Upper lobe of left lung (tissue), 6 donors: ENCODE data around the gene HMGN5. TPM values are rescaled to one million over a fixed set of nuclear protein-coding genes. Genes with fewer than 3 reads are reported as not detected.

Experiments used
- ATAC-seq, 2 donors: fragments of 200-7000 bp; cut with Tn5 transposase; one replicate each; pipeline ENCODE4 v1.9.1; 2022; ENCODE audit warnings: mild to moderate bottlenecking in 2 of 2, moderate library complexity in 2 of 2; ENCODE audit not compliant: low FRiP score in 2 of 2
- DNase-seq, 2 donors: peaks; one replicate each; pipeline ENCODE4 v3.0.0-alpha.2; 2019 to 2020
- H3K27ac ChIP-seq, 4 donors: fragments of 200-600 bp; sonication (generic); one replicate each; pipeline ENCODE4 v1.5.1; 2016 to 2019
- H3K27me3 ChIP-seq, 4 donors: fragments of 200-600 bp; sonication (generic); one replicate each; pipeline ENCODE4 v1.5.1; 2017 to 2019
- H3K36me3 ChIP-seq, 4 donors: fragments of 200-600 bp; sonication (generic); one replicate each; pipeline ENCODE4 v1.5.1; 2016 to 2019
- H3K4me1 ChIP-seq, 4 donors: fragments of 200-600 bp; sonication (generic); one replicate each; pipeline ENCODE4 v1.5.1; 2018 to 2019
- H3K4me3 ChIP-seq, 4 donors: fragments of 200-600 bp; sonication (generic); one replicate each; pipeline ENCODE4 v1.5.1; 2017 to 2019; ENCODE audit warnings: mild to moderate bottlenecking in 2 of 4, moderate library complexity in 1 of 4
- H3K9me3 ChIP-seq, 4 donors: fragments of 200-600 bp; sonication (generic); one replicate each; pipeline ENCODE4 v1.5.1; 2018 to 2019
- CTCF ChIP-seq, 6 experiments: fragments of 450-650 bp in 4 of 6; fragments of 200-600 bp in 2 of 6; sonication (generic) in 2 of 6; IDR thresholded peaks; one replicate each; pipeline ENCODE4 v1.5.1; 2016 to 2019; ENCODE audit warnings: antibody characterized with exemption in 6 of 6
- EP300 ChIP-seq, 4 donors: sonication (generic); formaldehyde crosslinking; IDR thresholded peaks; one replicate each; pipeline ENCODE4 v1.5.1; 2017; ENCODE audit warnings: antibody characterized with exemption in 4 of 4, control low read depth in 2 of 4
- POLR2A ChIP-seq, 4 donors: fragments of 450-650 bp; IDR thresholded peaks; one replicate each; pipeline ENCODE4 v1.5.1; 2016 to 2017; ENCODE audit warnings: antibody characterized with exemption in 4 of 4, mild to moderate bottlenecking in 2 of 4
- POLR2AphosphoS5 ChIP-seq, 2 donors: sonication (generic); formaldehyde crosslinking; IDR thresholded peaks; one replicate each; pipeline ENCODE4 v1.5.1; 2017; ENCODE audit warnings: antibody characterized with exemption in 2 of 2
- WGBS, 2 donors: methylation state at CpG; one replicate each; pipeline ENCODE4 v1.1.5; 2017 to 2018; 5-methylcytosine and 5-hydroxymethylcytosine counted together
- total RNA-seq, 6 donors: library from RNA; depleted of rRNA in 4 of 6; stranded (reverse); fragments of >200 nt in 4 of 6; gene quantifications; one replicate each; pipeline versions ENCODE4 v1.1.0 to v1.2.1, GENCODE V29; 2016 to 2021
- donor health status: DM: no; HTN: no; CAD: no; lungs with moderate emphysema.
- donor health status: DM: no; HTN: yes; CAD: no; lungs with severe emphysema.

HMGN5 gene, protein sequence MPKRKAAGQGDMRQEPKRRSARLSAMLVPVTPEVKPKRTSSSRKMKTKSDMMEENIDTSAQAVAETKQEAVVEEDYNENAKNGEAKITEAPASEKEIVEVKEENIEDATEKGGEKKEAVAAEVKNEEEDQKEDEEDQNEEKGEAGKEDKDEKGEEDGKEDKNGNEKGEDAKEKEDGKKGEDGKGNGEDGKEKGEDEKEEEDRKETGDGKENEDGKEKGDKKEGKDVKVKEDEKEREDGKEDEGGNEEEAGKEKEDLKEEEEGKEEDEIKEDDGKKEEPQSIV
- total RNA-seq: 1 to 10 TPM in 5 of 6 donors, not detected in 1; 2.2 to 8.9 (median 5.8) TPM

DNA sequence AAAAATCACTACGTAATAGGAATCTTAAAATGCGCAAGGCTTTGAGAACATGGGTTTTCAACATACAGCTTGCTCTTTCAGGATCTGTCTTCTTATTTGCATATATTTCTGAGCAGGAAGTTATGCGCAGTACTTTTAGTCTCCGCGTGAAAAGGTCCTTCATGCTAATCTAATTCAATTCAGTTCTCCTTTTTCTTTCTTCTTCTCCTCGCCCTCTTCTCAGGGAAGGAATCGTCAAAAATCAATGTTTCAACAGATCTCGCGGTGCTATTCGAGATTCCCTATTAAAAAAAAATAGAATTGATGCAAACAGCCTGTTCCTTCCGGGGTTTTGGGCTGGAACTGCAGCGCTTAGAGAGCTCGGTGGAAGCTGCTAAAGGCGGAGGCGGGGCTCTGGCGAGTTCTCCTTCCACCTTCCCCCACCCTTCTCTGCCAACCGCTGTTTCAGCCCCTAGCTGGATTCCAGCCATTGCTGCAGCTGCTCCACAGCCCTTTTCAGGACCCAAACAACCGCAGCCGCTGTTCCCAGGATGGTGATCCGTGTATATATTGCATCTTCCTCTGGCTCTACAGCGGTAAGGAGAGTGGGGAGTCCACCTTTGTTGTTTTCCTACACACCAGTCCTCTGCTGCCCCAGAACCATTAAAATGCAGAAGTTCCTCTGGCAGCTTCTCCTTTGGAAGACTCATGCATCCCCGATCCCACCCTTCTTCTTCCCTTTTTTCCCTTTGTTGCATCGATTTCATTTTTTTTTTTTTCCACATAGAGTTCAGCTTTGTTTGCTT, at the start of gene HMGN5, which contains the start of gene SH3BGRL:
Gene HMGN5 (minus strand): TSS at position 243 of the 785 bp plus-strand sequence. CDS start 80,364 bp downstream, outside the sequence.
Gene SH3BGRL (plus strand): TSS at position 432 of the 785 bp plus-strand sequence. CDS start 99 bp downstream, at position 531.
- Histone ChIP-seq H3K27ac (peak within 1 kb of the TSS; percentile 80 to 86 (median 80)), H3K36me3 (no peaks in the 10 kb centered on the region), H3K4me3 (peak within 1 kb of the TSS; percentile 31 to 64 (median 51)), H3K9me3 (no peaks in the 10 kb centered on the region), H3K4me1 (no peaks in the 10 kb centered on the region), H3K27me3 (no peaks in the 10 kb centered on the region)
- ATAC-seq (peak; percentile 94 to 99), DNase-seq (peak in 1 of 2 donors; percentile 85)
- peak in 2 of 4 donors; percentile 17 to 41 for TF ChIP-seq POLR2A (IDR thresholded peaks at IDR 0.05)
- TF ChIP-seq EP300 (IDR thresholded peaks at IDR 0.05): no peak
- TF ChIP-seq POLR2AphosphoS5 (IDR thresholded peaks at IDR 0.05): no peak
- TF ChIP-seq CTCF (IDR thresholded peaks at IDR 0.05): peak in 1 of 6 experiments; percentile 26
- 0 to 18% methylated on average over 19 to 23 of the region's 23 CpGs for WGBS, 2 donors

GRCh38 chrX:81241753-81242152, 40.0 kb upstream of the HMGN5 start:
- Histone ChIP-seq H3K36me3 (no peaks in the 10 kb centered on the region), H3K27ac (no peak overlapping the region), H3K27me3 (no peaks in the 10 kb centered on the region), H3K4me1 (no peaks in the 10 kb centered on the region), H3K9me3 (peaks cover 0 to 13% (median 0%) of the 10 kb centered on the region in 4 donors), H3K4me3 (no peak overlapping the region)
- TF ChIP-seq EP300 (IDR thresholded peaks at IDR 0.05) (no peak), POLR2A (IDR thresholded peaks at IDR 0.05) (no peak), POLR2AphosphoS5 (IDR thresholded peaks at IDR 0.05) (no peak), CTCF (IDR thresholded peaks at IDR 0.05) (no peak)
- DNase-seq (peak in 1 of 2 donors; percentile 15), ATAC-seq (no peak)
- 89 to 100% methylated on average over 2 to 7 of the region's 7 CpGs for WGBS, 2 donors

GRCh38 chrX:81240701-81241331, 39.1 kb upstream of the HMGN5 start:
- WGBS, 2 donors: 80 to 100% methylated on average over 1 to 4 of the region's 4 CpGs
- TF ChIP-seq POLR2A (IDR thresholded peaks at IDR 0.05): no peak
- TF ChIP-seq EP300 (IDR thresholded peaks at IDR 0.05): no peak
- no peak for TF ChIP-seq CTCF (IDR thresholded peaks at IDR 0.05)
- TF ChIP-seq POLR2AphosphoS5 (IDR thresholded peaks at IDR 0.05): no peak
- Histone ChIP-seq H3K27me3 (no peaks in the 10 kb centered on the region), H3K9me3 (peaks cover 0 to 13% (median 0%) of the 10 kb centered on the region in 4 donors), H3K4me1 (no peaks in the 10 kb centered on the region), H3K36me3 (no peaks in the 10 kb centered on the region), H3K4me3 (no peak overlapping the region), H3K27ac (no peak overlapping the region)
- no peak for ATAC-seq
- no peak for DNase-seq

- no peaks in the 10 kb centered on the region for H3K36me3 ChIP-seq
- H3K4me3 ChIP-seq: no peak overlapping the region
- TF ChIP-seq POLR2AphosphoS5 (IDR thresholded peaks at IDR 0.05) (no peak), CTCF (IDR thresholded peaks at IDR 0.05) (no peak), POLR2A (IDR thresholded peaks at IDR 0.05) (no peak), EP300 (IDR thresholded peaks at IDR 0.05) (no peak)
- DNase-seq (no peak), ATAC-seq (no peak)
- no peak overlapping the region for H3K27ac ChIP-seq
- peaks cover 0 to 13% (median 0%) of the 10 kb centered on the region in 4 donors for H3K9me3 ChIP-seq
- H3K27me3 ChIP-seq: no peaks in the 10 kb centered on the region
- H3K4me1 ChIP-seq: no peaks in the 10 kb centered on the region
- 71 to 80% methylated on average over 1 to 4 of the region's 4 CpGs for WGBS, 2 donors
These were observed 36.5 kb upstream of the HMGN5 start for GRCh38 chrX:81238166-81238565.
